COLO668 (cell line): ENCODE results near the gene FIBCD1.

Source experiments
- DNase-seq: peaks from one replicate; lab custom pipeline; 2025; ENCODE audit not compliant: unreplicated experiment; lab: John Stamatoyannopoulos, UW

The FIBCD1 gene

GRCh38 chr9:130862747-130863146, 76.3 kb downstream of the FIBCD1 start:
- no peak for DNase-seq

GRCh38 chr9:130862217-130862616, 76.8 kb downstream of the FIBCD1 start:
- DNase-seq = no peak

GRCh38 chr9:130861372-130862180, 77.5 kb downstream of the FIBCD1 start:
- DNase-seq = no peak

GRCh38 chr9:130860458-130861316, 78.4 kb downstream of the FIBCD1 start:
- no peak for DNase-seq

- no peak for DNase-seq
These were observed 80.0 kb downstream of the FIBCD1 start for GRCh38 chr9:130858739-130859705.

- no peak for DNase-seq
These were observed 80.9 kb downstream of the FIBCD1 start for GRCh38 chr9:130857864-130858738.

GRCh38 chr9:130856474-130856873, 82.6 kb downstream of the FIBCD1 start:
- DNase-seq = no peak

GRCh38 chr9:130854835-130855234, 84.2 kb downstream of the FIBCD1 start:
- DNase-seq = no peak

GRCh38 chr9:130854092-130854491, 85.0 kb downstream of the FIBCD1 start:
- no peak for DNase-seq

GRCh38 chr9:130852801-130853200, 86.2 kb downstream of the FIBCD1 start:
- no peak for DNase-seq
